Mammary epithelial cell (primary cell): ENCODE measurements around the gene CHI3L1.

ENCODE experiments used
- CTCF ChIP-seq, 2 donors: IDR thresholded peaks in 1 of 2; conservative IDR thresholded peaks in 1 of 2; 2 replicates each; pipeline ENCODE4 v1.5.1; 2011 to 2012; ENCODE audit warnings: inconsistent platforms in 2 of 2, low read length in 2 of 2, mild to moderate bottlenecking in 2 of 2, control low read depth in 1 of 2, low read depth in 1 of 2; ENCODE audit not compliant: insufficient read depth in 1 of 2; ENCODE audit errors: extremely low read depth in 1 of 2
- EZH2 ChIP-seq: IDR thresholded peaks from 2 replicates; pipeline ENCODE4 v1.6.1; 2012; ENCODE audit warnings: low read length, inconsistent platforms, borderline replicate concordance

GRCh38 chr1:203214871-203215270 is 28.4 kb upstream of the CHI3L1 start:
- TF ChIP-seq CTCF (conservative IDR thresholded peaks at IDR 0.05 in 1 of 2, IDR thresholded peaks at IDR 0.05 in 1 of 2; ENCODE audit: extremely low read depth in 1 of 2, insufficient read depth in 1 of 2, low read depth in 1 of 2, low read length in 2 of 2) (no peak), EZH2 (no peak)
